K562 (cell line): ENCODE data around the gene SNX30. TPM values are rescaled to one million over a fixed set of nuclear protein-coding genes. Genes with fewer than 3 reads are reported as not detected.

Experiments
- ATAC-seq: fragments of 200-7000 bp; cut with Tn5 transposase; 3 replicates; pipeline ENCODE4 v1.9.1; 2020; ENCODE audit warnings: moderate library complexity
- BruUV-seq: library from RNA; stranded (reverse); fragments of 400-500 nt; replicated peaks from 2 replicates; lab custom pipeline; 2021; lab: Mats Ljungman, UMichigan
- CTCF ChIA-PET: fragments of 300-600 bp; formaldehyde crosslinking; extraction: SDS; loops from one replicate; lab custom pipeline; 2021; ENCODE audit warnings: low intra/inter-chr PET ratio; lab: Yijun Ruan, JAX
- POLR2A ChIA-PET: fragments of 300-600, 350-650 bp; sonication (Branson Sonifier 250); formaldehyde crosslinking; extraction: SDS; loops from one replicate; lab custom pipeline; 2021; ENCODE audit warnings: antibody characterized with exemption, inconsistent platforms; lab: Yijun Ruan, JAX
- DNase-seq, 4 experiments: peaks; one replicate each; pipeline versions ENCODE4 v3.0.0 to v3.0.0-alpha.2; 2011 to 2018; ENCODE audit warnings: low spot score in 3 of 4, mixed read lengths in 3 of 4; ENCODE audit errors: extremely low read depth in 1 of 4
- FAIRE-seq: peaks from 2 replicates; lab custom pipeline; 2011; peaks lifted over from hg19 to GRCh38; lab: Jason Lieb, UNC
- H2AFZ ChIP-seq: 2 replicates; pipeline ENCODE4 v1.6.0; 2011; ENCODE audit warnings: low read depth, low read length, control low read depth, inconsistent platforms
- H3K27ac ChIP-seq: fragments of 200-600 bp; 3 replicates; pipeline ENCODE4 v1.8.0; 2011; ENCODE audit warnings: low read depth, mild to moderate bottlenecking, control low read depth, inconsistent platforms, low read length, moderate library complexity, mixed read lengths; ENCODE audit errors: extremely low read depth
- H3K27me3 ChIP-seq, 2 experiments: fragments of 300-600 bp in 1 of 2; 2 replicates in 1 of 2; 3 replicates in 1 of 2; pipeline versions ENCODE4 v1.6.0 to v1.8.0; 2011; ENCODE audit warnings: inconsistent platforms in 2 of 2, low read length in 2 of 2, mild to moderate bottlenecking in 1 of 2, mixed read lengths in 1 of 2, moderate library complexity in 1 of 2; ENCODE audit not compliant: control insufficient read depth in 2 of 2, insufficient read depth in 2 of 2
- H3K36me3 ChIP-seq: fragments of 300-600 bp; 3 replicates; pipeline ENCODE4 v1.8.0; 2011; ENCODE audit warnings: mild to moderate bottlenecking, low read length, inconsistent platforms; ENCODE audit not compliant: control insufficient read depth, insufficient read depth
- H3K4me1 ChIP-seq, 2 experiments: fragments of 200-600 bp in 1 of 2; replicated peaks in 1 of 2; 2 replicates in 1 of 2; 3 replicates in 1 of 2; pipeline versions ENCODE4 v1.5.1 to v1.8.0; 2011; ENCODE audit warnings: inconsistent platforms in 2 of 2, low read length in 2 of 2, mild to moderate bottlenecking in 1 of 2, mixed read lengths in 1 of 2, moderate library complexity in 1 of 2; ENCODE audit not compliant: control insufficient read depth in 2 of 2, insufficient read depth in 2 of 2
- H3K4me2 ChIP-seq: 2 replicates; pipeline ENCODE4 v1.6.1; 2011; ENCODE audit warnings: low read length, control low read depth, inconsistent platforms, mixed read lengths; ENCODE audit not compliant: insufficient read depth
- H3K4me3 ChIP-seq: fragments of 200-600 bp; sonication (generic), shearing (Covaris generic); 2 replicates; pipeline ENCODE4 v1.5.1; 2016; ENCODE audit warnings: control low read depth, inconsistent platforms
- H3K79me2 ChIP-seq: fragments of 200-600 bp; 3 replicates; pipeline ENCODE4 v1.8.0; 2011; ENCODE audit warnings: low read length, inconsistent platforms; ENCODE audit not compliant: control insufficient read depth, insufficient read depth
- H3K9ac ChIP-seq, 2 experiments: 2 replicates each; pipeline versions ENCODE4 v1.6.0 to v1.6.1; 2011; ENCODE audit warnings: low read depth in 2 of 2, low read length in 2 of 2, control low read depth in 1 of 2, inconsistent platforms in 1 of 2, mild to moderate bottlenecking in 1 of 2, mixed read lengths in 1 of 2; ENCODE audit not compliant: insufficient read depth in 1 of 2
- H3K9me1 ChIP-seq: one replicate; pipeline ENCODE4 v1.6.0; 2011; ENCODE audit warnings: inconsistent platforms, mild to moderate bottlenecking, low read length, moderate library complexity; ENCODE audit not compliant: control insufficient read depth, insufficient read depth
- H3K9me3 ChIP-seq: replicated peaks from 2 replicates; pipeline ENCODE4 v1.5.1; 2011; ENCODE audit warnings: low read depth, low read length, inconsistent platforms; ENCODE audit not compliant: control insufficient read depth, insufficient read depth
- H4K20me1 ChIP-seq: replicated peaks from 2 replicates; pipeline ENCODE4 v1.6.1; 2011; ENCODE audit warnings: low read length, inconsistent platforms, mixed read lengths; ENCODE audit not compliant: control insufficient read depth, insufficient read depth
- CBFA2T3 ChIP-seq: fragments of 450-650 bp; IDR thresholded peaks from 2 replicates; pipeline ENCODE4 v1.6.1; 2017
- NR1H2 ChIP-seq: sonication (generic); formaldehyde crosslinking; IDR thresholded peaks from 2 replicates; pipeline ENCODE4 v1.4.0; 2020; ENCODE audit warnings: mild to moderate bottlenecking, missing genetic modification reagents
- YY1 ChIP-seq, 3 experiments: IDR thresholded peaks; 2 replicates each; pipeline ENCODE4 v1.6.1; 2011; ENCODE audit warnings: low read length in 2 of 3, mild to moderate bottlenecking in 2 of 3, moderate library complexity in 2 of 3, borderline replicate concordance in 1 of 3, control low read depth in 1 of 3, low read depth in 1 of 3; ENCODE audit not compliant: insufficient read depth in 3 of 3, insufficient replicate concordance in 2 of 3, control insufficient read depth in 1 of 3, insufficient read length in 1 of 3; ENCODE audit errors: extremely low read depth in 1 of 3
- ZNF41 ChIP-seq: fragments of 250-450 bp; sonication (Bioruptor Pico); conservative IDR thresholded peaks from 2 replicates; pipeline ENCODE4 v1.4.0; 2020; ENCODE audit warnings: mild to moderate bottlenecking
- WGBS: fragments of 100-300 bp; shearing (Covaris generic); methylation state at CpG from one replicate; pipeline ENCODE4 v1.1.6; 2016; ENCODE audit warnings: low coverage, mixed read lengths; ENCODE audit not compliant: insufficient coverage; ENCODE audit errors: missing lambda C conversion rate; 5-methylcytosine and 5-hydroxymethylcytosine counted together
- in situ Hi-C: fragments of 300-500 bp; cut with MboI; formaldehyde crosslinking; loops from 4 replicates; pipeline ENCODE4 v1.15.0; 2018; ENCODE audit warnings: inconsistent platforms, mixed read lengths
- intact Hi-C: fragments of 100-400 bp; cut with micrococcal nuclease; formaldehyde crosslinking; loops from 2 replicates; pipeline ENCODE4 v1.14.2; 2022
- polyA plus RNA-seq, 8 experiments: library from polyadenylated mRNA; depleted of rRNA in 4 of 8; stranded (reverse) in 5 of 8; unstranded in 3 of 8; fragments of >200 nt; fragmentation: Nextera tagmentation in 2 of 8; fragmentation: Illumina TruSeq in 1 of 8; extraction: Ambion mirVana in 2 of 8; extraction: Trizol in 1 of 8; gene quantifications; 2 replicates each; pipeline versions ENCODE4 v1.2.1 to v1.2.3, GENCODE V29; 2011 to 2014; ENCODE audit warnings: inconsistent platforms in 1 of 8, missing spikeins in 1 of 8
- total RNA-seq, 7 experiments: library from RNA; depleted of rRNA in 6 of 7; stranded (reverse); fragments of >200 nt in 6 of 7; fragmentation: Illumina TruSeq in 2 of 7; extraction: Trizol in 2 of 7; gene quantifications; 2 replicates each; pipeline versions ENCODE4 v1.2.1 to v1.2.3, GENCODE V29; 2011 to 2021; ENCODE audit warnings: low replicate concordance in 1 of 7
- TF ChIP-seq, protein P1 (sequence below): sonication (generic); formaldehyde crosslinking; IDR thresholded peaks from 2 replicates; pipeline ENCODE4 v1.8.1; 2023; ENCODE audit warnings: mild to moderate bottlenecking, missing genetic modification reagents

The SNX30 gene
- total and polyA plus RNA-seq, 9 of the 15 experiments (the other 6 are each of a cell fraction or from before 2014, with no cell fraction given), result 0.76 to 5.9 (median 3.3) TPM

GRCh38 chr9:112795921-112796320, 45.4 kb downstream of the SNX30 start:
- in situ Hi-C loops (no loop called here), intact Hi-C loops (loop anchor here (10.0 kb wide), 4 partner anchors 131 to 701 kb away; no protein-coding TSS in a partner anchor)
- Histone ChIP-seq H3K27me3 (no peaks in the 10 kb centered on the region), H3K9me1 (peaks cover 4% of the 10 kb centered on the region), H3K4me3 (no peak overlapping the region), H4K20me1 (0 out of 2 replicates have a peak, but pooled peaks cover 3% of the 10 kb centered on the region), H3K9ac (no peak overlapping the region), H3K27ac (no peak overlapping the region), H3K79me2 (no peaks in the 10 kb centered on the region), H3K4me2 (no peak overlapping the region), H2AFZ (no peak overlapping the region), H3K36me3 (no peaks in the 10 kb centered on the region), H3K9me3 (no peaks in the 10 kb centered on the region), H3K4me1 (no peaks in the 10 kb centered on the region; a peak in 1 of 5 replicates)
- ChIA-PET POLR2A (interaction anchor here (0.6 kb wide), 1 partner anchor 8 kb away, joined by 3 read pairs; no protein-coding TSS in a partner anchor), CTCF (no interaction called here)
- TF ChIP-seq ZNF41 (CRISPR knock-in tag) (no peak), YY1 (IDR thresholded peaks at IDR 0.05; ENCODE audit: borderline replicate concordance in 1 of 3, control insufficient read depth in 1 of 3, extremely low read depth in 1 of 3, insufficient read depth in 3 of 3, insufficient read length in 1 of 3, insufficient replicate concordance in 2 of 3, low read depth in 1 of 3, low read length in 2 of 3) (no peak), CBFA2T3 (0 out of 2 replicates have a peak, but pooled peaks have one; percentile 9), NR1H2 (CRISPR knock-in tag) (no peak)
- TF ChIP-seq, protein P1, sequence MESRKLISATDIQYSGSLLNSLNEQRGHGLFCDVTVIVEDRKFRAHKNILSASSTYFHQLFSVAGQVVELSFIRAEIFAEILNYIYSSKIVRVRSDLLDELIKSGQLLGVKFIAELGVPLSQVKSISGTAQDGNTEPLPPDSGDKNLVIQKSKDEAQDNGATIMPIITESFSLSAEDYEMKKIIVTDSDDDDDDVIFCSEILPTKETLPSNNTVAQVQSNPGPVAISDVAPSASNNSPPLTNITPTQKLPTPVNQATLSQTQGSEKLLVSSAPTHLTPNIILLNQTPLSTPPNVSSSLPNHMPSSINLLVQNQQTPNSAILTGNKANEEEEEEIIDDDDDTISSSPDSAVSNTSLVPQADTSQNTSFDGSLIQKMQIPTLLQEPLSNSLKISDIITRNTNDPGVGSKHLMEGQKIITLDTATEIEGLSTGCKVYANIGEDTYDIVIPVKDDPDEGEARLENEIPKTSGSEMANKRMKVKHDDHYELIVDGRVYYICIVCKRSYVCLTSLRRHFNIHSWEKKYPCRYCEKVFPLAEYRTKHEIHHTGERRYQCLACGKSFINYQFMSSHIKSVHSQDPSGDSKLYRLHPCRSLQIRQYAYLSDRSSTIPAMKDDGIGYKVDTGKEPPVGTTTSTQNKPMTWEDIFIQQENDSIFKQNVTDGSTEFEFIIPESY (CRISPR knock-in tag), result no peak
- 12% methylated on average over 4 of the region's 4 CpGs for WGBS
- DNase-seq, result no peak
- ATAC-seq, result 0 out of 3 replicates have a peak, but pooled peaks have one; percentile 23
- no TSS peak for BruUV-seq
- no peak for FAIRE-seq
